Fibroblast of pulmonary artery (primary cell): Measurements from ENCODE around the gene PGS1.
"Not testable (repeated sequence)": the region's sequence is repeated elsewhere in the genome, so short reads cannot be mapped to it uniquely, and the experiment has no call there.

Experiments
- DNase-seq: peaks from one replicate; pipeline ENCODE4 v3.0.0-alpha.2; 2010; ENCODE audit warnings: low read depth
- H3K4me3 ChIP-seq: replicated peaks from 2 replicates; pipeline ENCODE4 v1.5.1; 2011; ENCODE audit warnings: low read depth, mild to moderate bottlenecking, control low read depth, low read length, moderate library complexity
- TF ChIP-seq, protein P1 (sequence below): IDR thresholded peaks from 2 replicates; pipeline ENCODE4 v1.5.1; 2011; ENCODE audit warnings: mild to moderate bottlenecking, control low read depth, low read length, inconsistent platforms; ENCODE audit errors: missing control alignments

PGS1 gene, protein sequence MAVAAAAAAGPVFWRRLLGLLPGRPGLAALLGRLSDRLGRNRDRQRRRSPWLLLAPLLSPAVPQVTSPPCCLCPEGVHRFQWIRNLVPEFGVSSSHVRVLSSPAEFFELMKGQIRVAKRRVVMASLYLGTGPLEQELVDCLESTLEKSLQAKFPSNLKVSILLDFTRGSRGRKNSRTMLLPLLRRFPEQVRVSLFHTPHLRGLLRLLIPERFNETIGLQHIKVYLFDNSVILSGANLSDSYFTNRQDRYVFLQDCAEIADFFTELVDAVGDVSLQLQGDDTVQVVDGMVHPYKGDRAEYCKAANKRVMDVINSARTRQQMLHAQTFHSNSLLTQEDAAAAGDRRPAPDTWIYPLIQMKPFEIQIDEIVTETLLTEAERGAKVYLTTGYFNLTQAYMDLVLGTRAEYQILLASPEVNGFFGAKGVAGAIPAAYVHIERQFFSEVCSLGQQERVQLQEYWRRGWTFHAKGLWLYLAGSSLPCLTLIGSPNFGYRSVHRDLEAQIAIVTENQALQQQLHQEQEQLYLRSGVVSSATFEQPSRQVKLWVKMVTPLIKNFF

DNA sequence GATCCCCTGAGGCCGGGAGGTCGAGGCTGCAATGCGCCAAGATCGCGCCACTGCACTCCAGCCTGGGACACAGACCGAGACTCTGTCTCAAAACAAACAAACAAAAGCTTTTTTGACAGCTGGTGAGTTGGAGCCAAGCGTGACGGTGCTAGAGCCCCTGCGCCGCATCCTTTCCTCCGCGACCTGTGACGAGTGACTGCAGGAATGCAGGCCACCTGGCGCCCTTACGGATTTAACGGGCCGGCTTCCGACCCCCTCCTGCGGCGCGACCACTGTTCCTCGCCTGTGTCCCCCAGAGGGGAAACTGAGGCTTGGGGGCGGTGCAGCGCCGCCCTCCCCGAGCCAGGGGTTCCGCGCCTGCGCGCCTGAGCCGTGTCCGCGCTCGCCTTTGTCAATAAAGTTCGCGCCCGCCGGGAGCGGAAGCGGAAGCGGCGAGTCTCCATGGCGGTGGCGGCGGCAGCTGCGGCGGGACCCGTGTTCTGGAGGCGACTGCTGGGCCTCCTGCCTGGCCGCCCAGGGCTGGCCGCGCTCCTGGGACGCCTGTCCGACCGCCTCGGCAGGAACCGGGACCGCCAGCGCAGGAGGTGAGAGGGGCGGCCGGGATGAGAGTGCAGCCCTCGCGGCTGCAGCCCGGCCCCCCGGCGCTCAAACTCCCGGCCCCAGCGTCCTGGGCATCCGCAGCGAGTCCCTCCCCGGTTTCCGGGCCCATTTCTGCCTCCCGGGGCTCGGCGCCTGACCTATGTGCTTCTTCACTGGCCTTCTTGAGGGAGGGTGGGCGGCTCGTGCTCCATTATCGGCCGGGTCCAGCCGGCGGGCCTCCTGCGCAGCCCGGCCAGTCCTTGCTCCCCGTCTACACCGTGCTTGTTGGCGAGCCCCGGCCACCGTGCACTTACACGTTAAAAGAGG is at the start of gene PGS1:
PGS1 (plus strand) TSS at position 425 of the 906 bp plus-strand sequence; CDS start at position 442, 17 bp downstream.
- peak within 1 kb of the TSS; percentile 91 for H3K4me3 ChIP-seq
- peak; percentile 74 for DNase-seq
- TF ChIP-seq, protein P1, sequence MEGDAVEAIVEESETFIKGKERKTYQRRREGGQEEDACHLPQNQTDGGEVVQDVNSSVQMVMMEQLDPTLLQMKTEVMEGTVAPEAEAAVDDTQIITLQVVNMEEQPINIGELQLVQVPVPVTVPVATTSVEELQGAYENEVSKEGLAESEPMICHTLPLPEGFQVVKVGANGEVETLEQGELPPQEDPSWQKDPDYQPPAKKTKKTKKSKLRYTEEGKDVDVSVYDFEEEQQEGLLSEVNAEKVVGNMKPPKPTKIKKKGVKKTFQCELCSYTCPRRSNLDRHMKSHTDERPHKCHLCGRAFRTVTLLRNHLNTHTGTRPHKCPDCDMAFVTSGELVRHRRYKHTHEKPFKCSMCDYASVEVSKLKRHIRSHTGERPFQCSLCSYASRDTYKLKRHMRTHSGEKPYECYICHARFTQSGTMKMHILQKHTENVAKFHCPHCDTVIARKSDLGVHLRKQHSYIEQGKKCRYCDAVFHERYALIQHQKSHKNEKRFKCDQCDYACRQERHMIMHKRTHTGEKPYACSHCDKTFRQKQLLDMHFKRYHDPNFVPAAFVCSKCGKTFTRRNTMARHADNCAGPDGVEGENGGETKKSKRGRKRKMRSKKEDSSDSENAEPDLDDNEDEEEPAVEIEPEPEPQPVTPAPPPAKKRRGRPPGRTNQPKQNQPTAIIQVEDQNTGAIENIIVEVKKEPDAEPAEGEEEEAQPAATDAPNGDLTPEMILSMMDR, result no peak

GRCh38 chr17:78329263-78330059 is 49.0 kb upstream of the PGS1 start:
- no peak overlapping the region for H3K4me3 ChIP-seq
- TF ChIP-seq, protein P1, result no peak
- DNase-seq, result peak; percentile 54

- DNase-seq, result no peak
- no peak overlapping the region for H3K4me3 ChIP-seq
- TF ChIP-seq, protein P1, result no peak
Measured at GRCh38 chr17:78330570-78331224, 47.8 kb upstream of the PGS1 start.

- not testable (repeated sequence) for DNase-seq, H3K4me3 ChIP-seq
Measured at GRCh38 chr17:78331355-78331754, 47.1 kb upstream of the PGS1 start.

GRCh38 chr17:78332991-78333390 is 45.5 kb upstream of the PGS1 start:
- TF ChIP-seq, protein P1, result no peak
- DNase-seq, result no peak
- H3K4me3 ChIP-seq, result no peak overlapping the region

GRCh38 chr17:78335209-78335608 is 43.2 kb upstream of the PGS1 start:
- TF ChIP-seq, protein P1, result no peak
- no peak overlapping the region for H3K4me3 ChIP-seq
- no peak for DNase-seq
